HFF-Myc (cell line): ENCODE measurements around the gene ZNF304.

Experiments
- DNase-seq: peaks from one replicate; pipeline ENCODE4 v3.0.0-alpha.2; 2011; ENCODE audit warnings: low read depth; ENCODE audit errors: extremely low read depth
- H3K4me3 ChIP-seq: replicated peaks from 2 replicates; pipeline ENCODE4 v1.5.1; 2011; ENCODE audit warnings: low read depth, mild to moderate bottlenecking, control low read depth, low read length
- CTCF ChIP-seq: IDR thresholded peaks from 2 replicates; pipeline ENCODE4 v1.5.1; 2012; ENCODE audit warnings: mild to moderate bottlenecking, low read depth, low read length, control low read depth; ENCODE audit errors: missing control alignments

The ZNF304 gene

GRCh38 chr19:57314146-57314545 lies 36.9 kb upstream of the ZNF304 start:
- no peak for DNase-seq
- TF ChIP-seq CTCF = no peak
- no peak overlapping the region for H3K4me3 ChIP-seq

DNA sequence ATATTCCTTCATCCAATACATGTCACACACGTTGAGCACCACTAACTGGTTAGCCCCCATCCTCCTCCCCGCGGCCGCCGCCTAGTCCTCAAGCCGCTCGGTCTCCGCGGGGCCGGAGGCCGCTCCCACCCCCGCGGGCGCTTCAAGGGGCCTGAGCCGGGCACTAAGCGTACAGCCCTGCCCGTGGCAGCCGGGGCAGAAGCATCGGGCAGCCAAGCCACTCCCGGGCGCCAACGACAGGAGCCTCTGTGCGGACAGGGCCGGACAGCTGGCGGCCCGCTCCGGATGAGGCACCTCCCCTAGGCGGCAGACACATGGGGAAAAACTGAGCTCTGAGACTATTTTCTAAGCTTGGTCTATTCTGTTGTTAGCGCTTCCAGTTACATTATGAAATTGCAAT lies 33.6 kb upstream of the ZNF304 start:
- TF ChIP-seq CTCF = no peak
- no peak for DNase-seq
- H3K4me3 ChIP-seq = no peak overlapping the region; the same call in 1 of the 2 replicates

GRCh38 chr19:57319869-57320179 lies 31.2 kb upstream of the ZNF304 start:
- H3K4me3 ChIP-seq = peak overlapping the region; percentile 70
- DNase-seq = no peak
- TF ChIP-seq CTCF = no peak

DNA sequence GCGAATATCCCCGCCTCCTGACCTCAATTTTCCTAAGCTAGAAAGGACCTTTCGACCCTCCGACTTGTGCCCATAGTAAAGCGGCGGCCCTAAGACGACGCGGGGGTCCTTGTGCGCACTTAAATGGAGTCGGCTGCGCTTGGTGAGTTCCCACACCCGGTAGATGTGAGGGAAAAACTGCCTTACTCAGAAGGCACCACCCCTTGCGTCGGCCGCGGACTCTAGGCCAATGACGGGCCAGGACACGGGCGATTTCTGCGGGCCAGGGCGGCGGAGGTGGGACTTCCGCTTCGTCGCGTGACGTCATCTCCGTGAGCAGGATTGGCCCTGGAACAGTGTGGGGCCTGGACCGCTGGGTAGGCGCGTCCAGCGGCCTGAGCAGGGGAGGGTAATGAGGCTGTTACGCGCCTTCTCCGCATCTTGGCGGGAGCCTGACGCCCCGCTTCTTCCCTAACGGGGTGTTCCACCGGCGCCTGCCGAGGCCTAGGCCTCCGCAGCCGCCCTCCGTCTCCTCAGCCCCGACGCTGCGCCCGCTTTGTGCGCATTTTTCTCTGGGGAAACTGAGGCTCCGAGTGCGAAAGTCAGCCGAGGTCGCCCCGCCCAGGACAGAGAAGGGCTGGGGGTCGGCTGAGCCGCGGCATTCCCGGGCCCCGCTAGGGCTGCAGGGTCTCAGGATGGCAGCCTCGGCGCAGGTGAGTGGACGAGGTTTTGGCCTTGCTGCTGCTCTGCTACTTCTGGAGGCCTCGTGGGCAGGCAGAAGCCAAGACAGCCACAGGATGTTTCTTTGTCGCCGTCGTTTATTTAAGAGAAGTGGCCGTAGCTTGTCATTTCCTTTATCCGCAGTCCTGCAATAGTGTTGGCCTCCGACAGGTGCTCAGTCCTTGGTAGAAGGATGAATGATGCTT lies 30.6 kb upstream of the ZNF304 start, which contains the start of gene ZNF543:
ZNF543 (plus strand) TSS at position 293 of the 905 bp plus-strand sequence; CDS start at position 675, 382 bp downstream.
- TF ChIP-seq CTCF = no peak
- peak within 1 kb of the TSS; percentile 70 for H3K4me3 ChIP-seq
- peak; percentile 85 for DNase-seq

DNA sequence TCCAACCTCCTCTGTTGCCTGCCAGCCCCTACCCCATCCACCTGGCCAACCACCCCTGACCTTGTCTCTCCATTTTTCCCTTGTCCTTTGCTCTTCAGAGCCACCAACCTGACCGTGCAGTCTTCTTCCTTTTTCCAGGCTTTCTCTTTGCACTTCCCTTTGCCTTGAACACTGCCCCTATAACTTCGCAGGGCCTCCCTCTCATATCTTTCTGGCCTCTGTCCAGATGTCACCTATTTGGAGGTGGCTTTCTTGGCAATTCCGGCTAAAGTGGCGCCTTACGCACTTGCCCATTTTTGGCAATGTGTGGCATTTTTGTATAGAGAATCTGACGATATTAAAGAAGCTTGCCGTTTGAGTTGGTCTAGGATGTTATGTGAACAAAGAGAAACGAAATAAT lies 30.0 kb upstream of the ZNF304 start:
- H3K4me3 ChIP-seq = peak overlapping the region; percentile 70
- no peak for DNase-seq
- TF ChIP-seq CTCF = no peak

- no peak for TF ChIP-seq CTCF
- no peak for DNase-seq
- peak overlapping the region; percentile 70 for H3K4me3 ChIP-seq
These were observed 29.3 kb upstream of the ZNF304 start for GRCh38 chr19:57321751-57322150.
